Hepatocyte (in vitro differentiated cells): ENCODE measurements around the gene CAMSAP1. TPM values are rescaled to one million over a fixed set of nuclear protein-coding genes. Genes with fewer than 3 reads are reported as not detected.

Experiments
- DNase-seq: peaks from one replicate; pipeline ENCODE4 v3.0.0-alpha.2; 2016; ENCODE audit warnings: low spot score
- H2AFZ ChIP-seq: fragments of 200-600 bp; sonication (generic); 2 replicates; pipeline ENCODE4 v1.6.0; 2016; ENCODE audit warnings: antibody characterized with exemption, mild to moderate bottlenecking
- H3K27ac ChIP-seq: fragments of 200-600 bp; sonication (generic); 2 replicates; pipeline ENCODE4 v1.5.1; 2016; ENCODE audit warnings: mild to moderate bottlenecking
- H3K27me3 ChIP-seq: fragments of 200-600 bp; sonication (generic); 2 replicates; pipeline ENCODE4 v1.6.1; 2016
- H3K36me3 ChIP-seq: fragments of 200-600 bp; sonication (generic); replicated peaks from 2 replicates; pipeline ENCODE4 v1.5.1; 2016; ENCODE audit warnings: low read depth; ENCODE audit not compliant: insufficient read depth
- H3K4me1 ChIP-seq: fragments of 200-600 bp; sonication (generic); 2 replicates; pipeline ENCODE4 v1.5.1; 2016; ENCODE audit warnings: mild to moderate bottlenecking, moderate library complexity; ENCODE audit not compliant: insufficient read depth
- H3K4me2 ChIP-seq: fragments of 200-600 bp; sonication (generic); 2 replicates; pipeline ENCODE4 v1.6.0; 2016
- H3K4me3 ChIP-seq: fragments of 200-600 bp; sonication (generic); 2 replicates; pipeline ENCODE4 v1.5.1; 2016; ENCODE audit warnings: mild to moderate bottlenecking
- H3K79me2 ChIP-seq: fragments of 200-600 bp; sonication (generic); 2 replicates; pipeline ENCODE4 v1.6.0; 2017; ENCODE audit warnings: mild to moderate bottlenecking
- H3K9me2 ChIP-seq: fragments of 200-600 bp; sonication (generic); replicated peaks from 2 replicates; pipeline ENCODE4 v1.6.0; 2017; ENCODE audit warnings: mild to moderate bottlenecking; ENCODE audit not compliant: insufficient read depth
- H3K9me3 ChIP-seq: fragments of 200-600 bp; sonication (generic); 2 replicates; pipeline ENCODE4 v1.5.1; 2016; ENCODE audit warnings: low read depth, mild to moderate bottlenecking
- H4K20me1 ChIP-seq: fragments of 200-600 bp; sonication (generic); 2 replicates; pipeline ENCODE4 v1.6.0; 2016; ENCODE audit warnings: mild to moderate bottlenecking; ENCODE audit not compliant: insufficient read depth, poor library complexity, severe bottlenecking
- EZH2 ChIP-seq: fragments of 200-600 bp; sonication (generic); IDR thresholded peaks from 2 replicates; pipeline ENCODE4 v1.6.1; 2016; ENCODE audit warnings: antibody characterized with exemption, mild to moderate bottlenecking, borderline replicate concordance
- EZH2phosphoT487 ChIP-seq: fragments of 200-600 bp; sonication (generic); IDR thresholded peaks from one replicate; pipeline ENCODE4 v1.6.1; 2018; ENCODE audit warnings: antibody characterized with exemption, mild to moderate bottlenecking, low read depth, moderate library complexity; ENCODE audit not compliant: unreplicated experiment, severe bottlenecking
- WGBS: methylation state at CpG from one replicate; pipeline ENCODE4 v1.1.6; 2016; ENCODE audit warnings: low lambda C conversion rate; ENCODE audit errors: missing lambda C conversion rate; 5-methylcytosine and 5-hydroxymethylcytosine counted together
- polyA plus RNA-seq: library from polyadenylated mRNA; unstranded; fragments of >200 nt; fragmentation: Nextera tagmentation; extraction: Ambion mirVana; gene quantifications from 2 replicates; pipeline ENCODE4 v1.2.1, GENCODE V29; 2016
- total RNA-seq: library from RNA; depleted of rRNA; stranded (reverse); fragments of >200 nt; gene quantifications from 2 replicates; pipeline ENCODE4 v1.2.3, GENCODE V29; 2014
- TF ChIP-seq, protein P1 (sequence below): fragments of 200-600 bp; sonication (generic); IDR thresholded peaks from 2 replicates; pipeline ENCODE4 v1.5.1; 2016; ENCODE audit warnings: antibody characterized with exemption, mild to moderate bottlenecking; ENCODE audit not compliant: poor library complexity

The CAMSAP1 gene
- total and polyA plus RNA-seq, 2 experiments from 2014 or later, result 5.0 to 15.6 TPM

DNA sequence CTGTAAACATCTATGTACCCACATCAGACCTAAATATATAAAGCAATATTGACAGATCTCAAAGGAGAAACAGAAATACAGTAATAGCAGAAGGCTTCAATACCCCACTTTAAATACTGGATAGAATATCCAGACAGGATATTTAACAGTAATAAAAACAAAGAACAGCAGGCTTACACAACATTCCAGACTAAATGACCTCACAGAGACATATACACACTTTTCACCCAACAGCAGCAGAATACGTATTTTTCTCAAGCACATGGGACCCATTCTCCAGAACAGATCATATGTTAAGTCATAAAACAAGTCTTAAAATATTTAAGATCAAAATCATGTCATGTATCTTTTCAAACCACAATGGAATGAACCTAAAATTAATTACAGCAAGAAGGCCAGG lies 76.8 kb downstream of the CAMSAP1 start:
- Histone ChIP-seq H3K4me2 (no peak overlapping the region), H3K4me3 (no peak overlapping the region), H3K27me3 (no peaks in the 10 kb centered on the region), H4K20me1 (peaks cover 10% of the 10 kb centered on the region), H2AFZ (no peak overlapping the region), H3K36me3 (no peaks in the 10 kb centered on the region), H3K27ac (no peak overlapping the region), H3K9me3 (peaks cover 3% of the 10 kb centered on the region), H3K4me1 (no peaks in the 10 kb centered on the region), H3K79me2 (peaks cover 43% of the 10 kb centered on the region), H3K9me2 (no peaks in the 10 kb centered on the region)
- 69% methylated on average over 1 of the region's 1 CpG for WGBS
- TF ChIP-seq EZH2 (no peak), EZH2phosphoT487 (no peak)
- TF ChIP-seq, protein P1, sequence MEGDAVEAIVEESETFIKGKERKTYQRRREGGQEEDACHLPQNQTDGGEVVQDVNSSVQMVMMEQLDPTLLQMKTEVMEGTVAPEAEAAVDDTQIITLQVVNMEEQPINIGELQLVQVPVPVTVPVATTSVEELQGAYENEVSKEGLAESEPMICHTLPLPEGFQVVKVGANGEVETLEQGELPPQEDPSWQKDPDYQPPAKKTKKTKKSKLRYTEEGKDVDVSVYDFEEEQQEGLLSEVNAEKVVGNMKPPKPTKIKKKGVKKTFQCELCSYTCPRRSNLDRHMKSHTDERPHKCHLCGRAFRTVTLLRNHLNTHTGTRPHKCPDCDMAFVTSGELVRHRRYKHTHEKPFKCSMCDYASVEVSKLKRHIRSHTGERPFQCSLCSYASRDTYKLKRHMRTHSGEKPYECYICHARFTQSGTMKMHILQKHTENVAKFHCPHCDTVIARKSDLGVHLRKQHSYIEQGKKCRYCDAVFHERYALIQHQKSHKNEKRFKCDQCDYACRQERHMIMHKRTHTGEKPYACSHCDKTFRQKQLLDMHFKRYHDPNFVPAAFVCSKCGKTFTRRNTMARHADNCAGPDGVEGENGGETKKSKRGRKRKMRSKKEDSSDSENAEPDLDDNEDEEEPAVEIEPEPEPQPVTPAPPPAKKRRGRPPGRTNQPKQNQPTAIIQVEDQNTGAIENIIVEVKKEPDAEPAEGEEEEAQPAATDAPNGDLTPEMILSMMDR, result no peak
- no peak for DNase-seq

DNA sequence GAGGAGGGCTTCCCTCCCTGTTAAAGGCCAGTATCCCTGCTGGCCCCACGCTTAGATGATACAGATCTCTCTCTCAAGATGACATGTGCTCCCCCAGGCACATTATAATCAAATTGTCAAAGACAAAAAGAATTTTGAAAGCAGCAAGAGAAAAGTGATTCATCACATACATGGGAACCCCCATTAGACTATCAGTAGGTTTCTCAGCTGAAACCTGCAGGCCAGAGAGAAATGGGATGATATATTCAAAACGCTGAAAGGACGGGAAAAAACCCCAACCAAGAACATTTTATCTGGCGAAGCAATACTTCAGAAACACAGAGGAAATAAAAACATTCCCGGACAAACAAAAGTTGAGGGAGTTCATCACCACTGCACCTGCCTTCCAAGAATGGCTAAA lies 78.7 kb downstream of the CAMSAP1 start:
- no peak for TF ChIP-seq EZH2
- TF ChIP-seq, protein P1, result no peak
- TF ChIP-seq EZH2phosphoT487, result no peak

DNA sequence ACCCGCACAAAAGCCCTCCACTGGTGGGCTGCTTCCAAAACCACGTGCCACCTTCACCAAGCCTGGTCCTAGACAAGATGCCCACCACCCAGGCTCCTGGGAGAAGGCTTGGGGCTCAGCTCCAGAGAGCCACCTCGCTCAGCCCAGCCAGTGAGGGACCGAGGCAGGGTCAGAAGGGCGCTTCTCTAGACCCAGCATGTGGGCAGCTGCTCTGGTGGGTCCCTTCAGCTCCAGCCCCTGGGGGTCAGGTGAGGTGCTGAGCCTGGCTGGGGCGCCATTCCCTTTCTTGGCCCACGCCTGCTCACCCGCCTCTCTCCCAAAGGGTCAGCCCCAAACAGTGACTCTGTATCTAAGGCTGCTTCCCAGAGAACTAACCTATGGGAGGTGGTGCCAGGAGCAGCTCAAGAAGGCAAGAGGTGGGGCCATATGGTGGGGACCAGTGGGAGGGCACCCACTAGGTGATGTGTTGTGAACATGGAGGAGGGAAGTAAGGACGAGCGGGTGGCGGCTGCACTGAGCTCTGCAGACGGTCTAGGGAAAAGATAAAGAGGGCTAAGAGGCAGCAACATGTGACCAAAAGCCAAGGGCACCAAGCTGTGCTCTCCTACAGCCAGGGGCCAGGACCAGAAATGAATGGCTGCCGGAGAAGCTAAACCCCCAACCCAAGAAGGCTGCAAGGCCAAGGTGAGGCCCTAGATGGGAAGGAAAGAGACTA lies 79.3 kb downstream of the CAMSAP1 start:
- Histone ChIP-seq H3K4me2 (no peak overlapping the region), H3K4me1 (no peaks in the 10 kb centered on the region), H3K27ac (no peak overlapping the region), H3K9me3 (peaks cover 3% of the 10 kb centered on the region), H3K4me3 (no peak overlapping the region), H3K79me2 (peaks cover 43% of the 10 kb centered on the region), H3K27me3 (no peaks in the 10 kb centered on the region), H3K36me3 (no peaks in the 10 kb centered on the region), H3K9me2 (no peaks in the 10 kb centered on the region), H4K20me1 (peaks cover 13% of the 10 kb centered on the region), H2AFZ (no peak overlapping the region)
- TF ChIP-seq, protein P1, result no peak
- TF ChIP-seq EZH2phosphoT487 (no peak), EZH2 (no peak)
- WGBS, result 99% methylated on average over 13 of the region's 13 CpGs
- no peak for DNase-seq

More for the DNA sequence above, 78.7 kb downstream of the CAMSAP1 start:
- no peaks in the 10 kb centered on the region for H3K36me3 ChIP-seq
- no peak overlapping the region for H2AFZ ChIP-seq
- 93% methylated on average over 5 of the region's 5 CpGs for WGBS
- peaks cover 43% of the 10 kb centered on the region for H3K79me2 ChIP-seq
- no peak overlapping the region for H3K4me3 ChIP-seq
- no peak overlapping the region for H3K4me2 ChIP-seq
- no peak for DNase-seq
- peaks cover 3% of the 10 kb centered on the region for H3K9me3 ChIP-seq
- H3K4me1 ChIP-seq, result no peaks in the 10 kb centered on the region
- H3K9me2 ChIP-seq, result no peaks in the 10 kb centered on the region
- H4K20me1 ChIP-seq, result peaks cover 13% of the 10 kb centered on the region
- H3K27me3 ChIP-seq, result no peaks in the 10 kb centered on the region
- H3K27ac ChIP-seq, result no peak overlapping the region
